Coronary artery (tissue), 2 donors: ENCODE results near the gene EVI5.
A peak's percentile ranks its signal among the peaks of the same experiment; 100 is the strongest.
"Not testable (repeated sequence)": the region's sequence is repeated elsewhere in the genome, so short reads cannot be mapped to it uniquely, and the experiment has no call there.

Source experiments
- DNase-seq: peaks from one replicate; pipeline ENCODE4 v3.0.0-alpha.2; 2017; ENCODE audit warnings: low spot score
- H3K27ac ChIP-seq, 2 donors: fragments of 200-600 bp; sonication (generic); one replicate each; pipeline ENCODE4 v1.5.1; 2016 to 2019
- H3K4me3 ChIP-seq: fragments of 200-600 bp; sonication (generic); 2 replicates; pipeline ENCODE4 v1.5.1; 2016; ENCODE audit warnings: mild to moderate bottlenecking, moderate library complexity
- TF ChIP-seq, protein P1 (sequence below): fragments of 200-600 bp; sonication (generic); IDR thresholded peaks from one replicate; pipeline ENCODE4 v1.5.1; 2019; ENCODE audit warnings: antibody characterized with exemption

EVI5 gene

GRCh38 chr1:92792340-92792782 lies 7.5 kb upstream of the EVI5 start:
- Histone ChIP-seq H3K27ac (no peak overlapping the region), H3K4me3 (no peak overlapping the region)
- no peak for DNase-seq
- TF ChIP-seq, protein P1, sequence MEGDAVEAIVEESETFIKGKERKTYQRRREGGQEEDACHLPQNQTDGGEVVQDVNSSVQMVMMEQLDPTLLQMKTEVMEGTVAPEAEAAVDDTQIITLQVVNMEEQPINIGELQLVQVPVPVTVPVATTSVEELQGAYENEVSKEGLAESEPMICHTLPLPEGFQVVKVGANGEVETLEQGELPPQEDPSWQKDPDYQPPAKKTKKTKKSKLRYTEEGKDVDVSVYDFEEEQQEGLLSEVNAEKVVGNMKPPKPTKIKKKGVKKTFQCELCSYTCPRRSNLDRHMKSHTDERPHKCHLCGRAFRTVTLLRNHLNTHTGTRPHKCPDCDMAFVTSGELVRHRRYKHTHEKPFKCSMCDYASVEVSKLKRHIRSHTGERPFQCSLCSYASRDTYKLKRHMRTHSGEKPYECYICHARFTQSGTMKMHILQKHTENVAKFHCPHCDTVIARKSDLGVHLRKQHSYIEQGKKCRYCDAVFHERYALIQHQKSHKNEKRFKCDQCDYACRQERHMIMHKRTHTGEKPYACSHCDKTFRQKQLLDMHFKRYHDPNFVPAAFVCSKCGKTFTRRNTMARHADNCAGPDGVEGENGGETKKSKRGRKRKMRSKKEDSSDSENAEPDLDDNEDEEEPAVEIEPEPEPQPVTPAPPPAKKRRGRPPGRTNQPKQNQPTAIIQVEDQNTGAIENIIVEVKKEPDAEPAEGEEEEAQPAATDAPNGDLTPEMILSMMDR, result no peak

GRCh38 chr1:92791487-92792066 lies 6.7 kb upstream of the EVI5 start:
- Histone ChIP-seq H3K27ac (no peak overlapping the region), H3K4me3 (no peak overlapping the region)
- DNase-seq, result no peak
- TF ChIP-seq, protein P1, result no peak

- TF ChIP-seq, protein P1, result no peak
- DNase-seq, result no peak
- H3K4me3 ChIP-seq, result no peak overlapping the region
- no peak overlapping the region for H3K27ac ChIP-seq
Measured at GRCh38 chr1:92790867-92791266, 6.0 kb upstream of the EVI5 start.

DNA sequence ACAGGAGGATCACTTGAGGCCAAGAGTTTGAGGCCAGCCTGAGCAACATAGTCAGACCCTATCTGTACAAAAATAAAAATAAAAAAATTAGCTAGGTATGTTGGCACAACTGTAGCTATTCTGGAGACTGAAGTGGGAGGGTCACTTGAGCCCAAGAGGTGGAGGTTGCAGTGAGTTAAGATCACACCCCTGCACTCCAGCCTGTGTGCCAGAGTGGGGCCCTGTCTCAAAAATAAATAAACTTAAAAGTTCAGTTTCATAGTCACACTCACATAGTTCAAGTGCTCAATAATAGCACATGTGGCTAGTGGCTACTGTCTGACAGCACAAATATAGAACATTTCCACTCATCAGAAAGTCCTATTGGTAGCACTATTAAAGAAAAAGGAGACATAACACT lies 5.2 kb upstream of the EVI5 start:
- TF ChIP-seq, protein P1, result no peak
- no peak for DNase-seq
- Histone ChIP-seq H3K27ac (no peak overlapping the region), H3K4me3 (no peak overlapping the region)

DNA sequence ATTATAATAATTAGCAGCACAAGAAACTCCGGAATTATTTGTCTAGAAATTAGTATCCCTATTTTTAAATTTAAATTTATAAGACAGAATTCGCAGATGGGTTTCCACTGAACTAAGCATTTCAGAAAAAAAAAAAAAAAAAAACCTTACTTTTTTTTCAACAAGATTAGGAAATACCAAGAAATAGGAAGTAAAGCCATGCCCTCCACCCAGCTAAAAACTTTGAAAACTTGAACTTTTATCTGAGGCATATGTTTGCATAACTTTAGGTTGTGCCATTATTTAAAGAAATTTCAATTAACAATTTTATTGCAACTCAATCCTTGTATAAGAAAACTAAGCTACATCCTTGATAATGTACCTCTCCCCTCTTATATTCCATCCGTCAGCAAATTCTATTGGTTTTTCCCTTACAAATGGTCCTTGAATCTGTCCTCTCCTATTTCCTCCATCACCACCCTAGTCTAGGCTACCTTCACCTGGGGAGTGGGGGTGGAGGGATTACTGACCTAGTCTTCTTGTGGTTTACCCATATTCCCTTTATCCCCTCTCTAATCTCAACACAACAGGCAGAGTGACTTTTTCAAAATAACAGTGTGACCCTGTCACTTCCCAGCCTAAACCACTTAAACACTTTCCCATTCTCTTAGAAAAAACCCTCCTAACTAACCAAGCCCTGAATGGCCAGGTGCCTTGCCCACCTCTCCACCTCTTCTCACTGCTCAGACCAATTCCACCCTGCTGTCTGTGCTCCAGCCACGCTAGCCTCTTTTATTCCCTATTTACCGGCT lies 1.4 kb upstream of the EVI5 start:
- DNase-seq, result no peak
- Histone ChIP-seq H3K27ac (peak overlapping the region in 1 of 2 donors; percentile 96), H3K4me3 (peak overlapping the region; percentile 84)
- TF ChIP-seq, protein P1, result no peak

GRCh38 chr1:92784021-92784638 lies 778 bp downstream of the EVI5 start:
- DNase-seq, result no peak
- TF ChIP-seq, protein P1, result no peak
- H3K4me3 ChIP-seq, result peak overlapping the region; percentile 84
- peak overlapping the region; percentile 96 to 97 for H3K27ac ChIP-seq

- H3K4me3 ChIP-seq, result peak overlapping the region; percentile 84
- peak overlapping the region in 1 of 2 donors; percentile 97 for H3K27ac ChIP-seq
- not testable (repeated sequence) for DNase-seq
Measured at GRCh38 chr1:92783550-92783949, 1.4 kb downstream of the EVI5 start.
